HepG2 (cell line): ENCODE measurements around the gene LRRC25.

Experiments
- CHD2 ChIP-seq: IDR thresholded peaks from 2 replicates; pipeline ENCODE4 v1.6.1; 2011; ENCODE audit warnings: low read depth, low read length, improper control_type of control experiment
- CTCF ChIP-seq: sonication (generic); formaldehyde crosslinking; IDR thresholded peaks from 2 replicates; pipeline ENCODE4 v1.5.0; 2020; ENCODE audit warnings: mild to moderate bottlenecking, missing genetic modification reagents, moderate library complexity
- ETS1 ChIP-seq: sonication (generic); formaldehyde crosslinking; IDR thresholded peaks from 2 replicates; pipeline ENCODE4 v1.4.0; 2020; ENCODE audit warnings: missing genetic modification reagents
- EZH2 ChIP-seq: conservative IDR thresholded peaks from 2 replicates; pipeline ENCODE4 v1.6.1; 2012; ENCODE audit warnings: mild to moderate bottlenecking, low read depth, low read length, moderate library complexity
- ZHX1 ChIP-seq: sonication (generic); formaldehyde crosslinking; IDR thresholded peaks from 2 replicates; pipeline ENCODE4 v1.8.1; 2022; ENCODE audit warnings: low read depth, mild to moderate bottlenecking, missing genetic modification reagents

GRCh38 chr19:18433735-18434398 lies 36.4 kb upstream of the LRRC25 start:
- TF ChIP-seq EZH2 (no peak), CHD2 (no peak), ETS1 (CRISPR knock-in tag) (no peak), ZHX1 (CRISPR knock-in tag) (no peak), CTCF (CRISPR knock-in tag) (no peak)
